ENCODE data around the gene ELMO3. TPM values are rescaled to one million over a fixed set of nuclear protein-coding genes. Genes with fewer than 3 reads are reported as not detected.

Gene ELMO3
- total and polyA plus RNA-seq, 4 donors: 1.7 to 3.8 (median 3.1) TPM

DNA sequence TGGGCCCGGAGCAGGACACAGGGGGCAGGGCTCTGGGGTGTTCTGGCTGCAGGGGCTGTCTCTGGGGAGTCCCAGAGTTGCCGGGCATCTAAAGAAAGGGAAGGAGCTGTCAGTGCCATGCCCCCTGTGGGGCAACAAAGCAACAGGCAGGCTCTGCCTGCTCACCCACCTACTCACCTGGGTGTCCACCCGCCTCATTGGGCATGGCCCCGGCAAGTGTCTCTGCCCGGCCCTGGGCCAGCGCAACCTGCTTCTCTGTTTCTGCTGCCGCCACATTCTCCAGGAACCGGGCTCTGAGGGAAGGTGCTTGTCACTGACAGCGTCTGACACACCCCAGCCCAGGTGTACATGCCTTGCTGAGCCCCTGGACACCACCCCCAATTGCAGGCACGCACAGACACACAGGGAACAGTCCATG is 35.3 kb downstream of the ELMO3 start:
- TF ChIP-seq YY1 (IDR thresholded peaks at IDR 0.05) (no peak), EGR1 (IDR thresholded peaks at IDR 0.05; ENCODE audit: low read depth in 2 of 2) (no peak)
- 93% methylated on average over 10 of the region's 10 CpGs for WGBS
- Histone ChIP-seq H3K9ac (ENCODE audit: low read depth in 1 of 2, low read length in 2 of 2) (no peak overlapping the region), H3K4me1 (ENCODE audit: control insufficient read depth in 4 of 4, insufficient read depth in 4 of 4, low read length in 3 of 4) (peaks cover 0 to 9% (median 0%) of the 10 kb centered on the region in 4 donors), H3K9me3 (ENCODE audit: control insufficient read depth in 4 of 4, low read length in 3 of 4) (no peaks in the 10 kb centered on the region), H3K27ac (ENCODE audit: low read depth in 1 of 2, low read length in 2 of 2) (no peak overlapping the region), H3K27me3 (ENCODE audit: control insufficient read depth in 4 of 4, insufficient read depth in 4 of 4, low read length in 3 of 4) (no peaks in the 10 kb centered on the region), H3K36me3 (ENCODE audit: control insufficient read depth in 4 of 4, insufficient read depth in 3 of 4, low read depth in 1 of 4, low read length in 3 of 4) (peaks cover 7 to 26% (median 14%) of the 10 kb centered on the region in 4 donors), H3K4me3 (ENCODE audit: low read depth in 1 of 3, low read length in 3 of 3) (no peak overlapping the region)
- no peak for DNase-seq (ENCODE audit: low spot score)

- TF ChIP-seq FOXA2 (IDR thresholded peaks at IDR 0.05): no peak
- TF ChIP-seq NR2F2 (IDR thresholded peaks at IDR 0.05): no peak
- TF ChIP-seq, protein P1, sequence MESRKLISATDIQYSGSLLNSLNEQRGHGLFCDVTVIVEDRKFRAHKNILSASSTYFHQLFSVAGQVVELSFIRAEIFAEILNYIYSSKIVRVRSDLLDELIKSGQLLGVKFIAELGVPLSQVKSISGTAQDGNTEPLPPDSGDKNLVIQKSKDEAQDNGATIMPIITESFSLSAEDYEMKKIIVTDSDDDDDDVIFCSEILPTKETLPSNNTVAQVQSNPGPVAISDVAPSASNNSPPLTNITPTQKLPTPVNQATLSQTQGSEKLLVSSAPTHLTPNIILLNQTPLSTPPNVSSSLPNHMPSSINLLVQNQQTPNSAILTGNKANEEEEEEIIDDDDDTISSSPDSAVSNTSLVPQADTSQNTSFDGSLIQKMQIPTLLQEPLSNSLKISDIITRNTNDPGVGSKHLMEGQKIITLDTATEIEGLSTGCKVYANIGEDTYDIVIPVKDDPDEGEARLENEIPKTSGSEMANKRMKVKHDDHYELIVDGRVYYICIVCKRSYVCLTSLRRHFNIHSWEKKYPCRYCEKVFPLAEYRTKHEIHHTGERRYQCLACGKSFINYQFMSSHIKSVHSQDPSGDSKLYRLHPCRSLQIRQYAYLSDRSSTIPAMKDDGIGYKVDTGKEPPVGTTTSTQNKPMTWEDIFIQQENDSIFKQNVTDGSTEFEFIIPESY (IDR thresholded peaks at IDR 0.05): no peak
- TF ChIP-seq, protein P2, sequence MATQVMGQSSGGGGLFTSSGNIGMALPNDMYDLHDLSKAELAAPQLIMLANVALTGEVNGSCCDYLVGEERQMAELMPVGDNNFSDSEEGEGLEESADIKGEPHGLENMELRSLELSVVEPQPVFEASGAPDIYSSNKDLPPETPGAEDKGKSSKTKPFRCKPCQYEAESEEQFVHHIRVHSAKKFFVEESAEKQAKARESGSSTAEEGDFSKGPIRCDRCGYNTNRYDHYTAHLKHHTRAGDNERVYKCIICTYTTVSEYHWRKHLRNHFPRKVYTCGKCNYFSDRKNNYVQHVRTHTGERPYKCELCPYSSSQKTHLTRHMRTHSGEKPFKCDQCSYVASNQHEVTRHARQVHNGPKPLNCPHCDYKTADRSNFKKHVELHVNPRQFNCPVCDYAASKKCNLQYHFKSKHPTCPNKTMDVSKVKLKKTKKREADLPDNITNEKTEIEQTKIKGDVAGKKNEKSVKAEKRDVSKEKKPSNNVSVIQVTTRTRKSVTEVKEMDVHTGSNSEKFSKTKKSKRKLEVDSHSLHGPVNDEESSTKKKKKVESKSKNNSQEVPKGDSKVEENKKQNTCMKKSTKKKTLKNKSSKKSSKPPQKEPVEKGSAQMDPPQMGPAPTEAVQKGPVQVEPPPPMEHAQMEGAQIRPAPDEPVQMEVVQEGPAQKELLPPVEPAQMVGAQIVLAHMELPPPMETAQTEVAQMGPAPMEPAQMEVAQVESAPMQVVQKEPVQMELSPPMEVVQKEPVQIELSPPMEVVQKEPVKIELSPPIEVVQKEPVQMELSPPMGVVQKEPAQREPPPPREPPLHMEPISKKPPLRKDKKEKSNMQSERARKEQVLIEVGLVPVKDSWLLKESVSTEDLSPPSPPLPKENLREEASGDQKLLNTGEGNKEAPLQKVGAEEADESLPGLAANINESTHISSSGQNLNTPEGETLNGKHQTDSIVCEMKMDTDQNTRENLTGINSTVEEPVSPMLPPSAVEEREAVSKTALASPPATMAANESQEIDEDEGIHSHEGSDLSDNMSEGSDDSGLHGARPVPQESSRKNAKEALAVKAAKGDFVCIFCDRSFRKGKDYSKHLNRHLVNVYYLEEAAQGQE (IDR thresholded peaks at IDR 0.05): no peak
- TF ChIP-seq, protein P3, sequence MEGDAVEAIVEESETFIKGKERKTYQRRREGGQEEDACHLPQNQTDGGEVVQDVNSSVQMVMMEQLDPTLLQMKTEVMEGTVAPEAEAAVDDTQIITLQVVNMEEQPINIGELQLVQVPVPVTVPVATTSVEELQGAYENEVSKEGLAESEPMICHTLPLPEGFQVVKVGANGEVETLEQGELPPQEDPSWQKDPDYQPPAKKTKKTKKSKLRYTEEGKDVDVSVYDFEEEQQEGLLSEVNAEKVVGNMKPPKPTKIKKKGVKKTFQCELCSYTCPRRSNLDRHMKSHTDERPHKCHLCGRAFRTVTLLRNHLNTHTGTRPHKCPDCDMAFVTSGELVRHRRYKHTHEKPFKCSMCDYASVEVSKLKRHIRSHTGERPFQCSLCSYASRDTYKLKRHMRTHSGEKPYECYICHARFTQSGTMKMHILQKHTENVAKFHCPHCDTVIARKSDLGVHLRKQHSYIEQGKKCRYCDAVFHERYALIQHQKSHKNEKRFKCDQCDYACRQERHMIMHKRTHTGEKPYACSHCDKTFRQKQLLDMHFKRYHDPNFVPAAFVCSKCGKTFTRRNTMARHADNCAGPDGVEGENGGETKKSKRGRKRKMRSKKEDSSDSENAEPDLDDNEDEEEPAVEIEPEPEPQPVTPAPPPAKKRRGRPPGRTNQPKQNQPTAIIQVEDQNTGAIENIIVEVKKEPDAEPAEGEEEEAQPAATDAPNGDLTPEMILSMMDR (IDR thresholded peaks at IDR 0.05; ENCODE audit: low read depth, low read length, missing input control): no peak
- TF ChIP-seq HNF4G (IDR thresholded peaks at IDR 0.05): no peak
- 88% methylated on average over 17 of the region's 17 CpGs for WGBS
- Histone ChIP-seq H3K36me3 (ENCODE audit: control insufficient read depth in 4 of 4, insufficient read depth in 3 of 4, low read depth in 1 of 4, low read length in 3 of 4) (peaks cover 0 to 16% (median 2%) of the 10 kb centered on the region in 4 donors), H3K9me3 (ENCODE audit: control insufficient read depth in 4 of 4, low read length in 3 of 4) (no peaks in the 10 kb centered on the region), H3K27ac (ENCODE audit: low read depth in 1 of 2, low read length in 2 of 2) (no peak overlapping the region), H3K4me1 (ENCODE audit: control insufficient read depth in 4 of 4, insufficient read depth in 4 of 4, low read length in 3 of 4) (peaks cover 0 to 7% (median 0%) of the 10 kb centered on the region in 4 donors), H3K27me3 (ENCODE audit: control insufficient read depth in 4 of 4, insufficient read depth in 4 of 4, low read length in 3 of 4) (no peaks in the 10 kb centered on the region), H3K4me3 (ENCODE audit: low read depth in 1 of 3, low read length in 3 of 3) (no peak overlapping the region), H3K9ac (ENCODE audit: low read depth in 1 of 2, low read length in 2 of 2) (no peak overlapping the region)
- no peak for DNase-seq (ENCODE audit: low spot score)
These were observed 37.1 kb downstream of the ELMO3 start for GRCh38 chr16:67235816-67236562.
